ENCODE data around the gene TTYH3.

TTYH3 gene

GRCh38 chr7:2644562-2645273 lies 12.9 kb downstream of the TTYH3 start:
- 85 to 87% methylated on average over 13 to 14 of the region's 18 CpGs for WGBS, 2 experiments (ENCODE audit: insufficient coverage in 2 of 2)
- Histone ChIP-seq H3K9me3 (ENCODE audit: control insufficient read depth, low read length) (no peaks in the 10 kb centered on the region), H3K4me3 (ENCODE audit: extremely low read depth, insufficient read depth, low read length, poor library complexity, severe bottlenecking) (no peak overlapping the region), H3K36me3 (ENCODE audit: control insufficient read depth, insufficient read depth, low read length) (peaks cover 51% of the 10 kb centered on the region), H3K4me1 (ENCODE audit: control insufficient read depth, insufficient read depth, low read length, poor library complexity, severe bottlenecking) (peaks cover 40% of the 10 kb centered on the region), H3K27ac (ENCODE audit: low read depth, low read length, severe bottlenecking) (peak overlapping the region; percentile 69)

DNA sequence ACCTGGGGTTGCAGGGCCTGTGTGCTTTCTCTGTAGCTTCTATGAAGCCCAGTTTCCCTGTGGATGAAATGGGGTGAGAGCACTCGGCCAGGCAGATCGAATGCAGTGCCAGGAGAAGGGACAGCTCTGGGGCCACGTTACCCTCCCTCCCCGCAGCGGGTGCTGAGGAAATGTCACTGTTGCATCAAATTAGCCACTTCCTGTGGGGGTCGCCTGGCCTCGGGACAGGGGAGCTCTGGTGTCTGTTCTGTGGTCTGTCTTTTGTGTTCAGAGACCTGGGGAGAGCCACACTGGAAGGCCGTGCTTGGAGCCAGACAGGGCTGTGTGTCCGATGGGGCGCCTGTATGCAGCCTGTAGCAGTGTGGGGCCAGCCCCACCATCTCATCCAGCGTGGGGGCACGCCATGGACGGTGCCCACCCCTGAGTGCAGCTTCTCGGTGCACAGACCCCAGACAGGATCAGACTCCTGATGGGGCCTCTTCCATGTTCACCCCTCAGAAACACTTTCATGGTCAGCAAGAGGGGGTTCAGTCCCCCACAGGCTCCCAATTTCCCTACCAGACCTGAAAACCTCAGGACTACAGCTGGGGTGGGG lies 13.6 kb downstream of the TTYH3 start:
- Histone ChIP-seq H3K4me3 (ENCODE audit: extremely low read depth, insufficient read depth, low read length, poor library complexity, severe bottlenecking) (no peak overlapping the region), H3K4me1 (ENCODE audit: control insufficient read depth, insufficient read depth, low read length, poor library complexity, severe bottlenecking) (peaks cover 40% of the 10 kb centered on the region), H3K36me3 (ENCODE audit: control insufficient read depth, insufficient read depth, low read length) (peaks cover 57% of the 10 kb centered on the region), H3K27ac (ENCODE audit: low read depth, low read length, severe bottlenecking) (peak overlapping the region; percentile 69), H3K9me3 (ENCODE audit: control insufficient read depth, low read length) (no peaks in the 10 kb centered on the region)
- WGBS, 2 experiments (ENCODE audit: insufficient coverage in 2 of 2): 56 to 59% methylated on average over 8 to 14 of the region's 14 CpGs

DNA sequence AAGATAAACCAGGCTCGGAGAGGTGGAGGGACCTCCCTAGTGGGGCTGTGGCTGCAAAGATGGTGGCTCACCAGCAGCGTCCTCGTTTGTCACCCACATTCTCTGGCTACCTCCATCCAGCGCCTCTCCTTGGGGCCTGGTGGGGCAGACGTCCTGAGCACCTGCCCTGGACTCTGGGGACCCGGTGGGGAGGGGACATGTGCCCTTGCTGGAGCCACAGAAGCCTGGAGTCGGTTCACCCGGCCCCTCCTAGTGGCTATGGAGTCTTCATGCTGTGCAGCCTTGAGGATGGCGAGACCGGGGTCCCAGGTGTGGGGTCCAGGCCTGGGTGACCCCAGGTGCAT lies 14.5 kb downstream of the TTYH3 start:
- H3K9me3 ChIP-seq (ENCODE audit: control insufficient read depth, low read length): no peaks in the 10 kb centered on the region
- peaks cover 61% of the 10 kb centered on the region for H3K36me3 ChIP-seq (ENCODE audit: control insufficient read depth, insufficient read depth, low read length)
- 91 to 97% methylated on average over 7 to 8 of the region's 10 CpGs for WGBS, 2 experiments (ENCODE audit: insufficient coverage in 2 of 2)
- H3K27ac ChIP-seq (ENCODE audit: low read depth, low read length, severe bottlenecking): no peak overlapping the region
- H3K4me3 ChIP-seq (ENCODE audit: extremely low read depth, insufficient read depth, low read length, poor library complexity, severe bottlenecking): no peak overlapping the region
- H3K4me1 ChIP-seq (ENCODE audit: control insufficient read depth, insufficient read depth, low read length, poor library complexity, severe bottlenecking): peaks cover 30% of the 10 kb centered on the region

- peaks cover 25% of the 10 kb centered on the region for H3K4me1 ChIP-seq (ENCODE audit: control insufficient read depth, insufficient read depth, low read length, poor library complexity, severe bottlenecking)
- no peaks in the 10 kb centered on the region for H3K9me3 ChIP-seq (ENCODE audit: control insufficient read depth, low read length)
- 95 to 97% methylated on average over 51 to 58 of the region's 73 CpGs for WGBS, 2 experiments (ENCODE audit: insufficient coverage in 2 of 2)
- peaks cover 68% of the 10 kb centered on the region for H3K36me3 ChIP-seq (ENCODE audit: control insufficient read depth, insufficient read depth, low read length)
- no peak overlapping the region for H3K27ac ChIP-seq (ENCODE audit: low read depth, low read length, severe bottlenecking)
- H3K4me3 ChIP-seq (ENCODE audit: extremely low read depth, insufficient read depth, low read length, poor library complexity, severe bottlenecking): no peak overlapping the region
These were observed 15.1 kb downstream of the TTYH3 start for GRCh38 chr7:2646680-2647571.

DNA sequence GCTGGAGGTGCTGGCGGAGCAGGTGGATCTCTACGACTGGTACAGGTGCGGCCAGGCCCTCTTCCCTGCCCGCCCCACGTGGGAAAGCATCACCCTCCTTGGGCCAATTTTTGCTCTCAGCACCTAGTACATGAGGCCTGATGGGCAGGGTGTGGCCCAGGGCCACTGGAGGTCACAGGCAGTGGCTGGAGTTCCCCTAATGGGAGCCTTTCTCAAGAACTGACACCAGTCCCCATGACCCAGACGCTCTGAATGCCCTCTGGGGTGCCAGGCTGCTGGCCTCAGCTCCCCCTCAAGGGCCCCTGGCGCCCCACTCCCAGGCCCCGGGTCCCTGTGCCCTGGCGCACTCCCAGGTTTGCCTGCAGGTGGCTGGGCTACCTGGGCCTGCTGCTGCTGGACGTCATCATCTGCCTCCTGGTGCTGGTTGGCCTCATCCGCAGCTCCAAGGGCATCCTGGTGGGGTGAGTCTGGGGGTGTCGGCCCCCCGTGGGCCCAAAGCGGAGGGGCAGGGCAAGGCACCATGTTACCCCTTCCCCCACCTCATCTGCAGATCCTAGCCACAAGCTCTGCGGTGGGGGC lies 15.9 kb downstream of the TTYH3 start:
- H3K9me3 ChIP-seq (ENCODE audit: control insufficient read depth, low read length): no peaks in the 10 kb centered on the region
- H3K36me3 ChIP-seq (ENCODE audit: control insufficient read depth, insufficient read depth, low read length): peaks cover 69% of the 10 kb centered on the region
- no peak overlapping the region for H3K27ac ChIP-seq (ENCODE audit: low read depth, low read length, severe bottlenecking)

DNA sequence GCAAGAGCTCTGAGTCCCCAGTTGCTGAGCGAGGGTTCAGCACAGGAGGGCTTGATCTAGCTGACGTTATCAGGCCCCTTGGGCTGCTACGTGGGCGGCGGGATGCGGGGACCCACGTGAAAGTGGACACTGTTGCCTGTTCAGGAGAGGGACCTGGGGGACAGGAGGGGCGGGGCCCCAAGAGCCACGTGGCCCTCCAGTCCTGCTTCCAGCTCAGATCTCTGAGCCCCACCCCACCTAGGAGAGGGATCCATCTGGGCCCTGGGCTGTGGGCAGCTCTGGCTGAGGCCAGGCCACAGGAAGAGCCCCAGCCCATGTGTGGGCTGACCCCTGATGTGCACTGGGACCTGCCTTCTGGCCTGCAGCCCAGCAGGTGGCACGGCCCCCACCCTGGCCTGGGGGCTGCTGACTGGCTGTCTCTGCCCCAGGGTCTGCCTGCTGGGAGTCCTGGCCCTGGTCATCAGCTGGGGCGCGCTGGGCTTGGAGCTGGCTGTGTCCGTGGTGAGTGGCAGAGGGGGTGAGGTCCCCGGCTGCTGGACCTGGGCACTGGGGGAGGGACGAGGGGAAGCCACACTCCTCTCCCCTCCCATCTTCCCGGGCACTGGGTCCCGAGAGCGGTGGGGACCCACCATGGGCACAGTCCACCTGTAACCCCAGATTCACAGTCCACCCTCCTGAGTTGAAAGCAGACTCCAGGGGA lies 17.5 kb downstream of the TTYH3 start:
- no peak overlapping the region for H3K27ac ChIP-seq (ENCODE audit: low read depth, low read length, severe bottlenecking)
- peaks cover 19% of the 10 kb centered on the region for H3K4me1 ChIP-seq (ENCODE audit: control insufficient read depth, insufficient read depth, low read length, poor library complexity, severe bottlenecking)
- no peaks in the 10 kb centered on the region for H3K9me3 ChIP-seq (ENCODE audit: control insufficient read depth, low read length)
- H3K36me3 ChIP-seq (ENCODE audit: control insufficient read depth, insufficient read depth, low read length): peaks cover 75% of the 10 kb centered on the region
- 92 to 94% methylated on average over 12 to 14 of the region's 18 CpGs for WGBS, 2 experiments (ENCODE audit: insufficient coverage in 2 of 2)
- no peak overlapping the region for H3K4me3 ChIP-seq (ENCODE audit: extremely low read depth, insufficient read depth, low read length, poor library complexity, severe bottlenecking)

More for the DNA sequence above, 15.9 kb downstream of the TTYH3 start:
- Histone ChIP-seq H3K4me1 (ENCODE audit: control insufficient read depth, insufficient read depth, low read length, poor library complexity, severe bottlenecking) (peaks cover 22% of the 10 kb centered on the region), H3K4me3 (ENCODE audit: extremely low read depth, insufficient read depth, low read length, poor library complexity, severe bottlenecking) (no peak overlapping the region)
- 94 to 95% methylated on average over 9 to 13 of the region's 15 CpGs for WGBS, 2 experiments (ENCODE audit: insufficient coverage in 2 of 2)

DNA sequence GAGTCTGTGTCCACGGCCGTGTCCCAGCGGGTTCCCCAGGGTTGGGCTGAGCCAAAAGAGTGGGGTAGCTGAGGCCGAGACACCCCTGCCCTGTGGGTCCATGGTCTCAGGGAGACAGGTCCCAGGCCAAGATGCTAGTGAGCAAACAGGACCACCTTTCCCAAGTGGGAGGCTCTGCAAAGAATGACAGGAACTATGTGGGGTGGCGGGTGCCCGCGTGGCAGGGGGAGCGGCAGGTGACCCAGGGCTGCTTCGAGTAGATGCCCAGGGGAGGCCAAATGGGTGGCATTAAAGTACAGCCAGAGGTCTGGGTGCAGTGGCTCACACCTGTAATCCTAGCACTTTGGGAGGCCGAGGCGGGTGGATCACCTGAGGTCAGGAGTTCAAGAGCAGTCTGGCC lies 18.2 kb downstream of the TTYH3 start:
- H3K27ac ChIP-seq (ENCODE audit: low read depth, low read length, severe bottlenecking): no peak overlapping the region
- 95 to 98% methylated on average over 11 of the region's 11 CpGs for WGBS, 2 experiments (ENCODE audit: insufficient coverage in 2 of 2)
- no peak overlapping the region for H3K4me3 ChIP-seq (ENCODE audit: extremely low read depth, insufficient read depth, low read length, poor library complexity, severe bottlenecking)
- H3K36me3 ChIP-seq (ENCODE audit: control insufficient read depth, insufficient read depth, low read length): peaks cover 80% of the 10 kb centered on the region
- H3K9me3 ChIP-seq (ENCODE audit: control insufficient read depth, low read length): no peaks in the 10 kb centered on the region
- peaks cover 12% of the 10 kb centered on the region for H3K4me1 ChIP-seq (ENCODE audit: control insufficient read depth, insufficient read depth, low read length, poor library complexity, severe bottlenecking)

DNA sequence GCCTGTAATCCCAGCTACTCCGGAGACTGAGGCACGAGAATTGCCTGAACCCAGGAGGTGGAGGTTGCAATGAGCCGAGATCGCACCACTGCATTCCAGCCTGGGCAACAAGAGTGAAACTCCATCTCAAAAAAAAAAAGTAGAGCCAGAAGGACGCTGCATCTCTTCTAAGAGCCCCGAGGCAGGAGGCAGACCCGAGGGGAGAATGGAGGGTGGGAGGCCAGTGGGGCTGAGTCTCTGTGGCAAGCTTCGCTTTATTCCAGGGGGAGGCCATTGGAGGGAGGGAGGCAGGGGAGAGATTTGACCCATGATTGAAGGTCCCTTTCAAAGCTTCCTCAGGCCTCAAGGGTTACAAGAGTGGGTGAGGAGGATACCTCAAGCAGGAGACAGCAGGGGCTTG lies 18.7 kb downstream of the TTYH3 start:
- peaks cover 7% of the 10 kb centered on the region for H3K4me1 ChIP-seq (ENCODE audit: control insufficient read depth, insufficient read depth, low read length, poor library complexity, severe bottlenecking)
- H3K27ac ChIP-seq (ENCODE audit: low read depth, low read length, severe bottlenecking): no peak overlapping the region
- no peak overlapping the region for H3K4me3 ChIP-seq (ENCODE audit: extremely low read depth, insufficient read depth, low read length, poor library complexity, severe bottlenecking)
- WGBS, 2 experiments (ENCODE audit: insufficient coverage in 2 of 2): 87 to 95% methylated on average over 5 to 7 of the region's 8 CpGs
- no peaks in the 10 kb centered on the region for H3K9me3 ChIP-seq (ENCODE audit: control insufficient read depth, low read length)
- H3K36me3 ChIP-seq (ENCODE audit: control insufficient read depth, insufficient read depth, low read length): peaks cover 85% of the 10 kb centered on the region

- Histone ChIP-seq H3K27ac (ENCODE audit: low read depth, low read length, severe bottlenecking) (no peak overlapping the region), H3K4me1 (ENCODE audit: control insufficient read depth, insufficient read depth, low read length, poor library complexity, severe bottlenecking) (peaks cover 2% of the 10 kb centered on the region), H3K36me3 (ENCODE audit: control insufficient read depth, insufficient read depth, low read length) (peaks cover 91% of the 10 kb centered on the region), H3K4me3 (ENCODE audit: extremely low read depth, insufficient read depth, low read length, poor library complexity, severe bottlenecking) (no peak overlapping the region), H3K9me3 (ENCODE audit: control insufficient read depth, low read length) (no peaks in the 10 kb centered on the region)
- 91% methylated on average over 9 to 13 of the region's 15 CpGs for WGBS, 2 experiments (ENCODE audit: insufficient coverage in 2 of 2)
These were observed 19.6 kb downstream of the TTYH3 start for GRCh38 chr7:2651336-2651735.

Measured in mesodermal cell (in vitro differentiated cells).